GM12873 (cell line): Measurements from ENCODE around the gene C3orf20.

ENCODE experiments used
- CTCF ChIP-seq: IDR thresholded peaks from 2 replicates; pipeline ENCODE4 v1.5.1; 2012; ENCODE audit warnings: low read depth, mild to moderate bottlenecking, moderate library complexity, low read length, control low read depth; ENCODE audit not compliant: insufficient read depth; ENCODE audit errors: missing control alignments

Gene C3orf20

GRCh38 chr3:14802381-14802731 lies 127.4 kb downstream of the C3orf20 start:
- no peak for TF ChIP-seq CTCF

- TF ChIP-seq CTCF = no peak
Measured at GRCh38 chr3:14803101-14803980, 128.4 kb downstream of the C3orf20 start.

GRCh38 chr3:14803981-14804834 lies 129.3 kb downstream of the C3orf20 start:
- TF ChIP-seq CTCF = no peak

GRCh38 chr3:14804835-14805780 lies 130.2 kb downstream of the C3orf20 start:
- no peak for TF ChIP-seq CTCF

GRCh38 chr3:14805961-14806537 lies 131.1 kb downstream of the C3orf20 start:
- no peak for TF ChIP-seq CTCF

GRCh38 chr3:14806641-14807263 lies 131.8 kb downstream of the C3orf20 start:
- no peak for TF ChIP-seq CTCF
